Urinary bladder (tissue), 4 donors: ENCODE measurements around the gene LZTS2. TPM values are rescaled to one million over a fixed set of nuclear protein-coding genes. Genes with fewer than 3 reads are reported as not detected.
A peak's percentile ranks its signal among the peaks of the same experiment; 100 is the strongest.

Experiments used
- DNase-seq: peaks from one replicate; pipeline ENCODE4 v3.0.0-alpha.2; 2015; ENCODE audit errors: extremely low spot score
- H3K27ac ChIP-seq: one replicate; pipeline ENCODE4 v1.5.1; 2013; ENCODE audit warnings: low read depth, mild to moderate bottlenecking, moderate library complexity
- H3K36me3 ChIP-seq: one replicate; pipeline ENCODE4 v1.6.1; 2013; ENCODE audit warnings: mild to moderate bottlenecking, moderate library complexity; ENCODE audit not compliant: insufficient read depth
- H3K4me1 ChIP-seq: one replicate; pipeline ENCODE4 v1.6.1; 2013; ENCODE audit warnings: mild to moderate bottlenecking, moderate library complexity; ENCODE audit not compliant: insufficient read depth
- H3K4me3 ChIP-seq: one replicate; pipeline ENCODE4 v1.5.1; 2013; ENCODE audit warnings: low read depth, low read length
- WGBS: extraction: QIAGEN DNeasy Blood & Tissue Kit; methylation state at CpG from one replicate; pipeline ENCODE4 v1.1.7; 2013; 5-methylcytosine and 5-hydroxymethylcytosine counted together
- polyA plus RNA-seq: library from polyadenylated mRNA; stranded (reverse); fragments of 200-250 nt; gene quantifications from one replicate; pipeline ENCODE4 v1.2.3, GENCODE V29; 2013
- total RNA-seq: library from RNA; depleted of rRNA; stranded (reverse); fragments of >200 nt; gene quantifications from one replicate; pipeline ENCODE4 v1.2.3, GENCODE V29; 2014
- donor health status: healthy with polysubstance abuse.
- donor health status: healthy.

LZTS2 gene
- total and polyA plus RNA-seq, 2 donors, result 35.6 to 142 TPM

GRCh38 chr10:100982916-100983830, 16.4 kb upstream of the LZTS2 start:
- 87% methylated on average over 24 of the region's 24 CpGs for WGBS
- no peaks in the 10 kb centered on the region for H3K36me3 ChIP-seq
- no peaks in the 10 kb centered on the region for H3K4me1 ChIP-seq
- H3K4me3 ChIP-seq, result no peak overlapping the region
- H3K27ac ChIP-seq, result no peak overlapping the region
- DNase-seq, result no peak

- 82% methylated on average over 13 of the region's 13 CpGs for WGBS
- no peak for DNase-seq
- no peaks in the 10 kb centered on the region for H3K36me3 ChIP-seq
Measured at GRCh38 chr10:100983868-100984671, 15.5 kb upstream of the LZTS2 start.

GRCh38 chr10:100984672-100985177, 14.9 kb upstream of the LZTS2 start:
- H3K27ac ChIP-seq, result no peak overlapping the region
- no peaks in the 10 kb centered on the region for H3K4me1 ChIP-seq
- H3K36me3 ChIP-seq, result no peaks in the 10 kb centered on the region
- H3K4me3 ChIP-seq, result no peak overlapping the region
- no peak for DNase-seq
- WGBS, result 70% methylated on average over 2 of the region's 2 CpGs

More at GRCh38 chr10:100983868-100984671, 15.5 kb upstream of the LZTS2 start:
- no peak overlapping the region for H3K27ac ChIP-seq
- H3K4me3 ChIP-seq, result no peak overlapping the region
- no peaks in the 10 kb centered on the region for H3K4me1 ChIP-seq

GRCh38 chr10:100985336-100985735, 14.3 kb upstream of the LZTS2 start:
- no peak overlapping the region for H3K27ac ChIP-seq
- 75% methylated on average over 5 of the region's 5 CpGs for WGBS
- DNase-seq, result no peak
- no peak overlapping the region for H3K4me3 ChIP-seq
- H3K36me3 ChIP-seq, result no peaks in the 10 kb centered on the region
- H3K4me1 ChIP-seq, result no peaks in the 10 kb centered on the region

GRCh38 chr10:100986623-100986951, 13.0 kb upstream of the LZTS2 start:
- peak overlapping the region; percentile 79 for H3K4me3 ChIP-seq
- 18% methylated on average over 17 of the region's 17 CpGs for WGBS
- no peaks in the 10 kb centered on the region for H3K36me3 ChIP-seq
- H3K27ac ChIP-seq, result no peak overlapping the region
- no peak for DNase-seq
- no peaks in the 10 kb centered on the region for H3K4me1 ChIP-seq

- WGBS, result under 1% methylated on average over 75 of the region's 75 CpGs
- Histone ChIP-seq H3K27ac (peak within 1 kb of the TSS; percentile 83), H3K4me3 (peak within 1 kb of the TSS; percentile 79), H3K4me1 (no peaks in the 10 kb centered on the region), H3K36me3 (no peaks in the 10 kb centered on the region)
- no peak for DNase-seq
Measured at GRCh38 chr10:100986952-100987684, 12.5 kb upstream of the LZTS2 start, which contains the start of the genes MRPL43 and TWNK. Gene MRPL43, minus strand, starts transcription at chr10:100987497. Its CDS starts 54 bp downstream, at chr10:100987443. Gene TWNK, plus strand, starts transcription at chr10:100987543. Its CDS starts 668 bp downstream, at chr10:100988211.

- Histone ChIP-seq H3K4me3 (peak overlapping the region; percentile 79), H3K4me1 (no peaks in the 10 kb centered on the region), H3K27ac (no peak overlapping the region), H3K36me3 (no peaks in the 10 kb centered on the region)
- no peak for DNase-seq
- WGBS, result 1% methylated on average over 15 of the region's 15 CpGs
Measured at GRCh38 chr10:100987685-100988049, 11.9 kb upstream of the LZTS2 start.

- DNase-seq, result no peak
- 63% methylated on average over 10 of the region's 10 CpGs for WGBS
- Histone ChIP-seq H3K27ac (no peak overlapping the region), H3K36me3 (no peaks in the 10 kb centered on the region), H3K4me3 (no peak overlapping the region), H3K4me1 (no peaks in the 10 kb centered on the region)
Measured at GRCh38 chr10:100988166-100988565, 11.4 kb upstream of the LZTS2 start.

- H3K4me1 ChIP-seq, result no peaks in the 10 kb centered on the region
- no peak for DNase-seq
- H3K4me3 ChIP-seq, result no peak overlapping the region
- 87% methylated on average over 21 of the region's 21 CpGs for WGBS
- no peaks in the 10 kb centered on the region for H3K36me3 ChIP-seq
- no peak overlapping the region for H3K27ac ChIP-seq
Measured at GRCh38 chr10:100989088-100989487, 10.5 kb upstream of the LZTS2 start.

- DNase-seq, result no peak
- Histone ChIP-seq H3K4me1 (no peaks in the 10 kb centered on the region), H3K36me3 (no peaks in the 10 kb centered on the region), H3K27ac (no peak overlapping the region), H3K4me3 (no peak overlapping the region)
- 48% methylated on average over 10 of the region's 10 CpGs for WGBS
Measured at GRCh38 chr10:100993986-100994708, 5.5 kb upstream of the LZTS2 start.

GRCh38 chr10:100995181-100995580, 4.4 kb upstream of the LZTS2 start:
- H3K27ac ChIP-seq, result no peak overlapping the region
- 38% methylated on average over 6 of the region's 6 CpGs for WGBS
- no peaks in the 10 kb centered on the region for H3K36me3 ChIP-seq

GRCh38 chr10:100996678-100997359, 2.8 kb upstream of the LZTS2 start:
- DNase-seq, result no peak

More at GRCh38 chr10:100995181-100995580, 4.4 kb upstream of the LZTS2 start:
- Histone ChIP-seq H3K4me1 (no peaks in the 10 kb centered on the region), H3K4me3 (no peak overlapping the region)
- no peak for DNase-seq

More at GRCh38 chr10:100996678-100997359, 2.8 kb upstream of the LZTS2 start:
- whole genome bisulfite sequencing, result 7% methylated on average over 46 of the region's 46 CpGs
- no peaks in the 10 kb centered on the region for H3K36me3 ChIP-seq
- peak overlapping the region; percentile 100 for H3K27ac ChIP-seq
- no peaks in the 10 kb centered on the region for H3K4me1 ChIP-seq
- peak overlapping the region; percentile 62 for H3K4me3 ChIP-seq
